ENCODE results near the gene CARD11.

DNA sequence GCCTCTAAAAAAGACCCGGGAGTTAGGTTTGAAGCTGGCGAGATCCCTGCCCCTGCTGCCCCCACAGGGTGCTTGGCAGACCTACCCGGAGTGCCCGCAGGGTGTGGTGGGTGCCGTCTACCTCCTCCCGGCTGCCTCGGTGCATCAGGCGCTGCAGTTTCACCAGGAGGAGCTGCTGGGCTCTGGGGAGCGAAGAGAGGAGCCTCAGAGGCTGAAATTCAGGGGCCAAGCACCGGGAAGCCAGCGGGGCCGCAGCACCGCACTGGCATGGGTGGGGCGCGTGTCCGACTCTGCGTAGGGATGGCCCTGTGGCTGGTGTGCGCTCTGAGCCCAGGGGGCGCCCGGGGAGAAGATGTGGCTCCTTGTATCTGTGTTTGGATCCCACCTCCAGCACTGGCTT lies 125.3 kb downstream of the CARD11 start:
- TF ChIP-seq, protein P1, sequence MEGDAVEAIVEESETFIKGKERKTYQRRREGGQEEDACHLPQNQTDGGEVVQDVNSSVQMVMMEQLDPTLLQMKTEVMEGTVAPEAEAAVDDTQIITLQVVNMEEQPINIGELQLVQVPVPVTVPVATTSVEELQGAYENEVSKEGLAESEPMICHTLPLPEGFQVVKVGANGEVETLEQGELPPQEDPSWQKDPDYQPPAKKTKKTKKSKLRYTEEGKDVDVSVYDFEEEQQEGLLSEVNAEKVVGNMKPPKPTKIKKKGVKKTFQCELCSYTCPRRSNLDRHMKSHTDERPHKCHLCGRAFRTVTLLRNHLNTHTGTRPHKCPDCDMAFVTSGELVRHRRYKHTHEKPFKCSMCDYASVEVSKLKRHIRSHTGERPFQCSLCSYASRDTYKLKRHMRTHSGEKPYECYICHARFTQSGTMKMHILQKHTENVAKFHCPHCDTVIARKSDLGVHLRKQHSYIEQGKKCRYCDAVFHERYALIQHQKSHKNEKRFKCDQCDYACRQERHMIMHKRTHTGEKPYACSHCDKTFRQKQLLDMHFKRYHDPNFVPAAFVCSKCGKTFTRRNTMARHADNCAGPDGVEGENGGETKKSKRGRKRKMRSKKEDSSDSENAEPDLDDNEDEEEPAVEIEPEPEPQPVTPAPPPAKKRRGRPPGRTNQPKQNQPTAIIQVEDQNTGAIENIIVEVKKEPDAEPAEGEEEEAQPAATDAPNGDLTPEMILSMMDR (IDR thresholded peaks at IDR 0.05), result no peak
- no peak for TF ChIP-seq POLR2A (IDR thresholded peaks at IDR 0.05)

All from right lobe of liver (tissue), 4 donors.